GM19468 (cell line): ENCODE data around the gene FCN1.

Source experiments
- ATAC-seq: cut with Tn5 transposase; IDR thresholded peaks from one replicate; pipeline ENCODE4 v1.9.1; 2021; ENCODE audit warnings: mild to moderate bottlenecking, moderate library complexity, moderate number of reproducible peaks; ENCODE audit not compliant: unreplicated experiment; ENCODE audit errors: extremely low read depth

The FCN1 gene

GRCh38 chr9:134918646-134919045 lies 934 bp upstream of the FCN1 start:
- ATAC-seq = no peak

DNA sequence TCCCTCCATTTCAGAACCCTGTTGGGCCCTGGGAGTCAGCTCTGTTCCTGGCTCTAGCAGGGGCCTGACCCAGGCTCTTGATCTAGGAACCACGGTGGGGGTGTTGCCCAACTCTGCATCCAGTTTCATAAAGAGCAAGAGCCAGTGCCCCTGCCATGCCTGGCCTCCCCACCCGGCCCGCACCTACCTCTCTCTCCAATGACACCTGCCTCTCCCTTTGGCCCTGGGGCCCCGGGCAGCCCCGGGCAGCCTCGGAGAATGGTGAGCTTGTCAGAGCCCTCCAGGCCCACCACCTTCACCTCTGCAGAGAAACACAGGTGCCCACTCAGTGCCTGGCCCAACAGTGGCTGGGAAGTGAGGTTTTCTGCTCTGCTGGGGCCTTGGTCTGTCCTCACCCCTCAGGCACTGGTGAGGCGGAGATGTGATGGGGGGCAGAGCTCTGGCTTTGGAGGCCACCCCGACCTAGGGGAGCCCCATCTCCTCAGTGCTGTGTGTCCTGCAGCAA lies 1.5 kb downstream of the FCN1 start:
- no peak for ATAC-seq

DNA sequence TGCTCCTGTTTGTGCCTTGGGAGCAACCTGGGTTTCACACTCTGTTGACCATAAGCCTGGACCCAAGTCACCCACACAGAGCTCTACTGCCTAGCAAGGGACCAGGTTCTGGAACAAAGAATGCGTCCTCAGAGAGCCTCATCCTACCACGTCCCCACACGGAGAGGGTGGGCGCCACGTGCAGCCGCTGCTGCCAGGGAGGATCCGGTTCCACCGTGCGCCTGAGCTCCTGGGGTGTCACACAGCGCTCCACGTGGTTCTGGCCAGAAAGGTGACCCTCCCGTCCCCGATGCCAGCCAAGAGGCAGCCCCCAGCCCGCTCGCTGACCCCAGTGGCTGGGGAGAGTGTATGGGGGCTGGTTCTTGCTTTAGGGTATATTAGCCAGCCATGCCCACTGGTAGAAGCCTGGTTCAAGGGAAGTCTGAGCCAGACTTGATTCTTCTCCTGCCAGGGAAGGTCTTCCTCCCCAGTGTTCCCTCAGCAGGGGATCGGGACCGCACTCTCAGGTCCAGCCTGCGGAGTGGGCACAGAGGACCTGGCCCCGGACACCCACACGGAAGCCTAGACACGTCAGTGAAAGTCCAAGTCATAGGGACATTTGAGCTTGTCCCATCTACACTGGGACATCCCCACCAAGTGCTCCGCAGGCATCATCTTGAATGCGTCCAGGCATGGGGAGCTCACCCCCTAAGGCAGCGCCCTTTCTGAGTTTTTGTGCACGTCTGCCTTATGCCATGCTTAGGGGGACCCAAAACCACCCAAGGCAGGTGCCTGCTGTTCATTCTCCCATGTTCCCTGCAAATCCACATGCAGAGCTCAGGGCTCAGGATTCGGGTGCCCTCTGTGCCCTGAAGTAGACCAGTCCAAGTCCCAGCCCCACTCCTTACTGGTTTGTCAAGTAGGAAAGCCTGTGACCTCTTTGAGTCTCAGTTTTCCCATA lies 2.4 kb downstream of the FCN1 start:
- no peak for ATAC-seq

GRCh38 chr9:134914501-134914834 lies 3.2 kb downstream of the FCN1 start:
- no peak for ATAC-seq

DNA sequence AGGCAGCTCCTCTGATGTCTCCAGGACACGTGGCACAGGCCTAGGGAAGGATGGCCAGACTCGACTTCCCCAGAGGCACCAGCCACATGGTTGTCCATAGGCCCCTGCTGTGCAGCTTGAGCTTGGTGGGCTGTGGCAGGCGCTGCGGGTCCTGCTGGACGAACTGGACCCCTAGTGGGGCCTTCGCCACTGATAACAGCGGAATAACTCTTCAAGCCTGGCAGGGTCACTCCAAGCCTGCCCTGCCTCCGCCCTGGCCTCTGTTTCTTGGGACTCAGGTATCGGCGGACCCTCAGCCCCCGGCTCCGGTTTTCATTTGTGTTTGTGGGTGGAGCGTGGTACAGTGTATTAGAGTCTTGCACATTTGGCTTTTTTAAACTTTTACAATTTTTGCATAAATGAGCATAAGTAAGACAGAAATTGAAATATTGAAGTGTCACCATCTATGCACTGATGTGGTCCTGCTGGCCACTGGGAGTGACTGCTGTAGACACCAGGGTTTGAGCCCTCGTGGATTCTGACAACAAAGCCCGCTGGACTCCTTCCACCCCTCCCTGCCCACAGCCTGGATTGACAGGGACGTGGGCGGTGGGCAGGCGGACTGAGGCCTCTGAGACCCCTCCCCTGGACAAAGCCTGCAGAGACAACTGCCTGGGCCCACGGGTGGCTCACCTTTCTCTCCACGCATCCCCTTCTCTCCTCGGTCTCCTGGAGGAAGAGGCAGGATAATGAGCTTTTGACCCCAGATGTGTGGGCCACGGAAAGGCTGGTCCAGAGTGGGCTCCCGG lies 3.8 kb downstream of the FCN1 start:
- ATAC-seq = no peak

GRCh38 chr9:134913041-134913712 lies 4.5 kb downstream of the FCN1 start:
- ATAC-seq = no peak

DNA sequence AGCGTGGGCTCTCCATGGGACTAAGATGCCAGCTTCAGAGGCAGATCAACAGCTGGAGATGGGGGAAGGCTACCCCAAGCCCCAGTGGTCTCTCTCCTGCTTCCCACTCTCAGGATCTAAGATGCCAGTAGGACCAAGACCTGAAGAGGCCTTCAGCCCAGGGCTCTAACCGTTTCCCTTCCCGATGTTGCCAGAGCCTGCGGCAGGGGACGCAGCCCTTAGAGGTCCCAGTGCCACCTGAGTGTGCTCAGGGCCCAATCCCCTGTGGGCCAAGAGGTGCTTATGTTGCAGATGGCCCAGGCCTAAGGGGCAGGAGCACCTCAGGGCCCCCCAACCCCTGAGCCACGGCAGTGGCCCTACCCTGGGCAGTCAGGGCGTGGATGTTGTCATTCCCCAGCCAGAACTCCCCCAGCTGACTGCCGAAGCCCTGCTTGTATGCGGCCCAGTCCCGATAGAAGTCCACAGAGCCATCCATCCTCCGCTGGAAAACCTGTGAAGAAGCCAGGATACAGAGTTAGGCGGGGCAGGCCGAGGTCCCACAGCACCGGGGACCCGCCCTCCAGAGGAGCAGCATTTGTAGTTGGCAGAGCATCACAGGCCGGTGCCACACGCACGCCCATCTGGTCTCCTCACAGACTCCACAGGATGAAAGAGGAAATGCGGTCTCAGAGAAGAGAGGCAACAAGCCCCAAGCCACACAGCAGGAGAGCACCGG lies 5.4 kb downstream of the FCN1 start:
- ATAC-seq = no peak

DNA sequence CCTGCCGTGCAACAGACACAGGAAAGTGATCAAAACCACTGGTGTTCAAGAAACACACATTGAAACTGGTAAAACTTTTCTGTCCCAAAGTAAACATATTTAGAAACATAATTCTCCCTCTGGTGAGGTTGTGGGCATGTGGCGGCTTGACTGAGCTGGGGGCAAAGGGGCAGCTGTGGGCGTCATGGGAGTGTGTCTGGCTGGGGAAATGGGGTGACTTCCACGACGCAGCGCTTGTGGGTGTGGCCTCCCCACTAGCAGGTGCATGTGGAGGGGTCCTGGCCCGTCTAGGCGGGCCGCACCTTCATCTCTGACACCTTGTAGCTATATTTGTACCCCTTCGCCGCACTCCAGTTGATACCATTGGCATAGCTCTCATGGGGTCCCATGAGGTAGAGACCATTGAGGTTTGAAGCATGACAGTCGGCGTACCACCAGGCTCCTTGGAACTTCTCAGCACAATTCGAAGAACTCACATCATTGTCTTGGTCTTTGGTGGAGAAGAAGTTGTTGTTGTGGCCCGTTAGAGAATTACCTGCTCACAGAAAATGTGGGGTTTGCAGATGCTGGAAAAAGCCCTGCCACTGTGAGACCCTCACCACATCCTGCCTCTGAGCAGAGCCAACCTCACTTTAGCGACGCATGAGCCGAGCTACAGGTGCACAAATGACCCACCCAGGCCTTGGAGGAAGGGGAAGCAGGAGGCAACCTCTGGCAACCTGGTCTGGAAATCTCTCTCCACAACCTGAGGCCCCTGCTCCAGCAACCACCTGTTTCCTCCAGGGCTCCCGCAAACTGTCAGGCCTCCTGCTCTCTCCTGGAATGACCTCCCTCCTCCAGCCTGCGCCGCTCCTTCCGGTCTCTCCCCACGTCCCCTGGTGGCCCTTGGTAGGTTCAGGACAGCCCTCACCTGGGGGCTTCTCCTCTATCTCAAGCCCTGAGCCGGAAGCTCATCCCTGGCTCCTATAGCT lies 7.9 kb downstream of the FCN1 start:
- ATAC-seq = no peak

GRCh38 chr9:134908524-134909309 lies 9.0 kb downstream of the FCN1 start:
- ATAC-seq = no peak

- no peak for ATAC-seq
Observed at GRCh38 chr9:134902936-134903335, 14.8 kb downstream of the FCN1 start.

DNA sequence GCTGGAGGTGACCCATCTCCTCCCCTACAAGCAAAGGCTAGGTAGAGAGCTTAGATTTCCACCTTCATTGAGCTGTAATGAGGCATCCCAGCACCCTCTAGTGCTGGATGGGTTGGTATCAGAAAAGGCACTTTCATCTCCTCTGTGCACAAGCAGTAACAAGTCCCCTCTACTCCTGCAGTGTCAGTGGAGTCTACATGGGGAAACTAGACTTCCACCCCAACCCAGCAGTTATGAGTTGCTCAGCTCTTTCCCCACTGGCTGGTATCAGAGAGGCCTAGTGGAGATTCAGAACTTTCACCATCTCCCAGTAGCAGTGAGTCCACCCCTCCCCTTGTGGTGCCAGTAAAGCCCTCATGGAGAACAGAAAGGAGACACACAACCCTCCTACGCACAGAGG lies 17.9 kb downstream of the FCN1 start:
- no peak for ATAC-seq

GRCh38 chr9:134899168-134899567 lies 18.5 kb downstream of the FCN1 start:
- no peak for ATAC-seq

DNA sequence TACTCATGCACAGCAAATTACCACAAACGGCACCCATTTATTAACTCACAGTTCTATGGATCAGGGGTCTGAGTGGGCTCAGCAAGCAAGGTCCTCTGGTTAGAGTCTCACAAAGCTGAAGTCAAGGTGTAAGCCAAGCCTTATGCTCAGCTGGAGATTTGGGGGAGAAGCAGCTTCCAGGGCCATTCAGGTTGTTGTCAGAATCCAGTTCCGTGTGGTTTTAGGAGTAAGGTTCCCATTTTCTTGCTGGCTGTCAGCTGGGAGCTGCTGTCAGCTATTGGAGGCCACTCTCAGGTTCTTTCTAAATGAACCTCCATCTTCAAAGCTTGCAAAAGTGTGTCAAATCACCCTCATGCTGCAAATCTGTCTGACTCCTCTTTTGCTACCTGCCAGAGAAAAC lies 19.4 kb downstream of the FCN1 start:
- ATAC-seq = no peak

GRCh38 chr9:134897584-134898170 lies 20.0 kb downstream of the FCN1 start:
- no peak for ATAC-seq

- ATAC-seq = no peak
Observed at GRCh38 chr9:134896834-134897583, 20.7 kb downstream of the FCN1 start.

GRCh38 chr9:134895908-134896833 lies 21.5 kb downstream of the FCN1 start:
- no peak for ATAC-seq
